GOT3 (cell line): ENCODE data around the gene TSSC4.

Experiments
- DNase-seq: peaks from one replicate; lab custom pipeline; 2025; ENCODE audit warnings: mixed read lengths; lab: John Stamatoyannopoulos, UW

Gene TSSC4

DNA sequence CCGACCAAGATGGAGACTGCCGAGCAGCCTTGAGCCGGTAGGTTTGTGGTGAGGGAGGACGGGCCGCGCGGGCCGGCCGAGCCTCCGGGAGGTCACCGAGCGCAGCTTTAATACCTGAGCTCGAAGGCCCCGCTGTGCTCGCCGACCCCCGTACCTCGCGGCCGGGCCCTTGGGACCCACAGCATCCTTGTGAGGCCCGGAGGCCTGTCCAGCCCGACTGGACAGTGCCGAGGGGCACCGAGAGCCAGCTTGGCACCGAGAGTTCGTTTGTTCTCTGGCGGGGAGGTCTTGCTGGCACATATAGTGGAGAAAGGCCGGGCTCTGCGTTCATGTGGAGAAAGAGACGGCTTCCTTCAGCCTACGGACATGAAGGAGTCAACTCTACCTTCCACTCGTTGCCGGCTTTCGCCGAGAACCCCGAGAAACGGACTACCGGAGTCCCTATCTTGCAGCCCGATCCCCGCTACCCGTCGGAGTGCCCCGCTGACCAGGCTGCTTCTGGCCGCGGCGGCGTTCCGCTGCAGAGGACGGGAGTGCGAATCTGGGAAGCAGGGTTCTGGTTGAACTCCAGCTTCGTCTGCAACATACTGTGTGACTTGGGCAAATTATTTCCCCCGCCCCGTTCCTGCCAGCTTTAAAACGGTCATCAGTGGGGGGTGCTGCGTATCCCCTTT, 349 bp downstream of the TSSC4 start:
- no peak for DNase-seq

DNA sequence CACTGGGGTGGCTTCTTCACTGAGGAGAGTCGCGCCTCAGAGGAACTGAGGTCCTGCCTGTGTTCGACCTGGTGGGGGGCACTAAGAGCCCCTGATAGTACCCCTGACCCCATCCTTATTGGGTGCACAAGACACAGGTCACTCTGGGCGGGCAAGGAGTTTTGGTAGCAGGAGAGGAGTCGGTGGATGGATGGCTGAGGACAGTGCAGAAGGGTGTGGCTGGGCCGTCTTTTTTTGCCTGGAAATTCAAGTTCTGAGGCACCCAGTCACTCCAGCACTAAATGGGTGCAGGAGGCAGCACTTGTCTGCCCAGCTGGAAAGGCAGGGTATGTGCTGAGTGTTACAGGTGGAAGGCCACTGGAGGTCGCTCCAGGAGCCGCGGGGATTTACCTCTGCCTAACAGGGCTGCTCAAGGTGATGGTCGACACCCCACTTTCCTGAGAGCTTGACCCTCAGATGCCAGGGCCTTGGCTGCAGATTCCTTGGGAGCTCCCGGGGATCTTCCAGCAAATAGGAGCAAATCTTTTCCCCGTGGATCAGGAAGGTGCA, 960 bp downstream of the TSSC4 start:
- DNase-seq, result no peak

DNA sequence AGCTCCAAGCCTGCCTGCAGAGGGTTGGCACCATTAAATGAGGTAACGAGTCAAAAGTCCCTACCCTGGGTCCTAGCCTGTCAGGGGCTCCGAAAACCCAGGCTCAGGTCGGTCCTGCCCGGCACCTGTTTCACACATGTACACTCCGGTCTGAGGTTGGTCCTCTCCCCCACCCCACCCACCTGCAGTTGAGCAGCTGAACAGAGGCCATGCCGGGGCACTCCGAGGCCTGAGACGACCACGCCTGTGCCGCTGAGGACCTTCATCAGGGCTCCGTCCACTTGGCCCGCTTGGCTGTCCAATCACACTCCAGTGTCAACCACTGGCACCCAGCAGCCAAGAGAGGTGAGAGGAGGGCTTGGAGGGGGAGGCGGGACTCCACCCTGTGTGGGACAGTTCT, 1.6 kb downstream of the TSSC4 start:
- no peak for DNase-seq

DNA sequence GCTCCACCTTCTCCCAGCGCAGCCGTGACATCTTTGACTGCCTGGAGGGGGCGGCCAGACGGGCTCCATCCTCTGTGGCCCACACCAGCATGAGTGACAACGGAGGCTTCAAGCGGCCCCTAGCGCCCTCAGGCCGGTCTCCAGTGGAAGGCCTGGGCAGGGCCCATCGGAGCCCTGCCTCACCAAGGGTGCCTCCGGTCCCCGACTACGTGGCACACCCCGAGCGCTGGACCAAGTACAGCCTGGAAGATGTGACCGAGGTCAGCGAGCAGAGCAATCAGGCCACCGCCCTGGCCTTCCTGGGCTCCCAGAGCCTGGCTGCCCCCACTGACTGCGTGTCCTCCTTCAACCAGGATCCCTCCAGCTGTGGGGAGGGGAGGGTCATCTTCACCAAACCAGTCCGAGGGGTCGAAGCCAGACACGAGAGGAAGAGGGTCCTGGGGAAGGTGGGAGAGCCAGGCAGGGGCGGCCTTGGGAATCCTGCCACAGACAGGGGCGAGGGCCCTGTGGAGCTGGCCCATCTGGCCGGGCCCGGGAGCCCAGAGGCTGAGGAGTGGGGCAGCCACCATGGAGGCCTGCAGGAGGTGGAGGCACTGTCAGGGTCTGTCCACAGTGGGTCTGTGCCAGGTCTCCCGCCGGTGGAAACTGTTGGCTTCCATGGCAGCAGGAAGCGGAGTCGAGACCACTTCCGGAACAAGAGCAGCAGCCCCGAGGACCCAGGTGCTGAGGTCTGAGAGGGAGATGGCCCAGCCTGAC, 2.5 kb downstream of the TSSC4 start:
- no peak for DNase-seq

DNA sequence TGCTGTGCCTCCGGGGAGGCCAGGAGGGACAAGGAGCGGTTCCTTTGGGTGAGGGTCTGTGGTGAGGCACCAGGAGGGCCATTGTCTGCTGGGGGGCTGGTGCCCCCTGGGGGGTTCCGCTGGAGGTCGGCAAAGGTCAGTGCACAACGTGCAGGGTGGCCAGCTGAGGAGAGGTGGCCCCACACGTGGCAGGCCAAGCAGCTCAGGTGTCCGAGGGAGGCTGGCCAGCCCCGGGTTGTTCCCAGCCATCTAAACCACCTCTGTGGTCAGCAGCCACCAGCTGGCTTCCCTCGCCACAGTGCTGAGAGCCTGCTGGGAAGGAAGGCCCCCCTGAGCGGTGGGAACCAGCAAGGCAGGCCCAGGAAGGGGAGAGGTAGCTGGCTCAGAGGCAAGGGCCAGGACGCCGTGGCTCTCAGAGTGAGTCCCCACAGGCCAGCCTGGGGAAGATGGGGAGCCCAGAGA, 4.2 kb downstream of the TSSC4 start:
- no peak for DNase-seq

DNA sequence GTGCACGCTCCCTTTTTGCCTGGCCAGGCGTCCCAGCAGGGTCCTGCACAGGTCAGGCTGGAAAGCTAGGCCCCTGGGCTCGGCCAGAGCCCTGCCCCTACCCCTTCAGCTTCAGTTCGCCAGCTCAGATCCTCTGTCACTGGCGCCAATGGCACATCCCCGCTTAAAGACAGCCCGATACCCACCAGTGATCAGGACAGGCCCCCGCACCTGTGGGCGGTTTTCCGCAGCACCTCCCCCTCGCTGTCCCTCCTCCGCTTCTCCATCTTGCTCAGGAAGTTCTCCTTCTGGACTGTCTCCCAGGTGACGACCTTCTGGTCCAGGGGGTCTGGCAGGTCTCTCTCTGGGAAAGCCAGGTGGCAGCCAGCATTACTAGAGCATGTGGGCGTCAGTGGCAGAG, 5.9 kb downstream of the TSSC4 start:
- DNase-seq, result no peak

DNA sequence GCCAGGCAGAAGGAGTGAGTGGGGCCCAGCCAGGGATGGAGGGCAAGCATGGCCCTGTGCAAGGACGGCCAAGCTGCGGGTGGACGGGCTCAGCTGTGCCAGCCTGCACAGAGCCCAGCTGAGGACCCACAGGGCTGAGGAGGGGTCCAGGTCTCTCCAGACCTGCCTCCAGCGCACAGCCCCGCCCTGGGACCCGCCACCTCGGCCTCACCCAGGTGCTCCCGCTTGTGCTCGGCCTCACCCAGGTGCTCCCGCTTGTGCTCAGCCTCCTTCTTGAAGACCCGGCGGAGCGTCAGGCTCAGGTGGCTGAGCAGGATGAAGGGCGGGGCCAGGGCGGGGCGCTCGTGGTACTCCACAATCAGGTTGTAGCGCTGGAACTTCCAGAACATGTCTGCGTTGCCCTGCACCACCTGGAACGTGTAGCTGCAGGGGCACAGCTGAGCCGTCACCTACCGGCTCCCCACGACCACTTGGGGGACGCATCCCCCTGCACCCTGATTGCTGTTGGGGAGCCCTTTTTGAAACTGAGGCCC, 6.4 kb downstream of the TSSC4 start:
- no peak for DNase-seq

DNA sequence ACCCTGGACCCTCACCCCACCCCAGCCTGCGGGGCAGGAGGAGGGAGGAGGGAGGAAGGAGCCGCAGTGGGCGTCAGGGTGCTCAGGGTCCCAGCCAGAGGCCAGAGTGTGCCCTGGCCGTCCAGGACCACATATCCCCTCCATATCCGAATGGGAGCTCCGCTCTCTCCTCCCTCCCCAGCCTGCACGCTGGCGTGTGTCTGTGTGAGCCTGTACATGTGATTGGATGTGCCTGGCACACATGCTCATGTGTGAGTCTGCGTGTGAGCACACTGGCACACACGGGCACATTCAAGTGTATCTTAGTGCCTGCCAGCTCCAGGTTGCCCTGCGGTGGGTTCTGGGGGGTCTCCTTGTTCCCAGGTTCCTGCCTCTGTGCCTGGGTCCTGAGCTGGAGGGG, 8.1 kb downstream of the TSSC4 start:
- DNase-seq, result no peak

DNA sequence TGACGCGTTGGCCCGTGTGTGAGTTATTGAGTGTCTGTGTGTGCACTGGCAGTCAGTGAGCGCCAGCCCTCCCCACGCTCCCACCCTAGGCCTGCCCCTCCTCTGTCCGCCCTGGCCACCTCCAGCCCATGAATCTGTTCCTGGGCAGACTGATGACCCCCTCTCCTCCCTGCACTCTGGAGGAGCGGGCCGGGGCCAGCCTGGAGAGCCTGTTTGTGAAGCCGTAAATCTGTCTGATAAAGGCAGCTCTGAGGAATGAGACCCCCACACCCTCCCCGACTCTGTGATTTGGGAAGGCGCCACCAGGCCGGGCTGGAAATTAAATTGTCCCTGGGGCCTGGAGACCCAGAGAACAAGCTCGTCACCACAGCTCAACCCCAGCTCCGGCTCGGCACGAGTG, 8.6 kb downstream of the TSSC4 start:
- no peak for DNase-seq

DNA sequence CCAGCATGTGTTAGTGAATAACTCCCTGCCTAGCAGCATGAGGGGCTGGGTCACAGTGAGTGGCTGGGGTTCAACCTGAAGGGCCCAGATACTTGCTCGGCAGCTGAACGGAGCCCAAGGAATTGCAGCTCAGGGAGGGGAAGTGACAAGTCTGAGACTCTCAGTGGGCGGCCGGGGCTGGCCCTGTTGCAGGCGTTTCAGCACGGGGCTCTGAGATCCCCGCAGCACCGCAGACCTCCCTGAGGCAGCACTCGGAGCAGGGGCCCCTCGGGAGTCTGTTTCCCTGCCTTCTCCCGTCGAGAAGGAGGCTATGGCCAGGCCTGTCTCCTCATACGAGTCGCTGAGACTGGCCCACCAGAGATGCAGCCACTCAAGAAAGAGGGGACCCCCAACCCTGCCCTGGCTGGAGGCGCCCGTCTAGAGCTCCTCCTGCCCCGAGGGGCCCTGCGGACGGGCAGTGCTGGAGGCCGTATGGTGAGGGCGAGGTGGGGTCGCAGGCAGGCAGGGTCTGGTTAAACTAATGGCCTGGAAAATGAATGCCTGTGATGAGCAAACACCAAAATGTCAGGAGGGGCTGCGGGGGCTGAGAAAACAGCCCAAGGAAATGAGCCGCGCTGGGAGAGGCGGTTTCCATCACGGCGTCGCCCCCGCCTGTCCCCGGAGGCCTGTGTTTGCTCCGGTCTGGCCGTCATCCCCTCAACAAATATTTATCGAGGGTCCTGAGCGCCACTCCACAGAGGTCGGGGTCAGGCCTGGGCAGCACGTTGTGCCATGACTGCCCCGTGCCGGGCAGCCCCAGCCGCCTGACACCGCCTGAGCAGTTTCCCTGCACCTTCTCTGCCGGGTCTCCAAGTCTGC, 9.3 kb downstream of the TSSC4 start:
- DNase-seq, result no peak

DNA sequence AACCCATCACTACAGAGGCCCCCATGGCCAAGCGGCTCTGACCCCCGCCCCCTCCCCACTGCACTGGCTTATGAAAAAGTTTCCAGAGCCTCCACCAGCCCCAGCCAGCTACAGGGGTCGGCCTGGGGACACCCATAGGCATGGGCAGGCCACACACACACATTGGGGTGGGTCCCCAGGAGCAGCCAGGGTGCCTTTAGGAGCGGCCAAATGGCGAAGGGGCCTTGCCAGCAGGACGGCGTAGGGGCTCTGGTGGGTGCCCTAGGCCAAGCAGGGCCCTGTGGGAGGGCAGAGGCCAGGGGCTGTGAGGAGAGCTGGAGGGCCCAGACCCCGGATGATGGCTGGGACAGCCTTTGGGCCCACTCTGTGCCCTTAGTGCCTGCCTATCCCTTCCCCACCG, 10.1 kb downstream of the TSSC4 start:
- DNase-seq, result no peak

DNA sequence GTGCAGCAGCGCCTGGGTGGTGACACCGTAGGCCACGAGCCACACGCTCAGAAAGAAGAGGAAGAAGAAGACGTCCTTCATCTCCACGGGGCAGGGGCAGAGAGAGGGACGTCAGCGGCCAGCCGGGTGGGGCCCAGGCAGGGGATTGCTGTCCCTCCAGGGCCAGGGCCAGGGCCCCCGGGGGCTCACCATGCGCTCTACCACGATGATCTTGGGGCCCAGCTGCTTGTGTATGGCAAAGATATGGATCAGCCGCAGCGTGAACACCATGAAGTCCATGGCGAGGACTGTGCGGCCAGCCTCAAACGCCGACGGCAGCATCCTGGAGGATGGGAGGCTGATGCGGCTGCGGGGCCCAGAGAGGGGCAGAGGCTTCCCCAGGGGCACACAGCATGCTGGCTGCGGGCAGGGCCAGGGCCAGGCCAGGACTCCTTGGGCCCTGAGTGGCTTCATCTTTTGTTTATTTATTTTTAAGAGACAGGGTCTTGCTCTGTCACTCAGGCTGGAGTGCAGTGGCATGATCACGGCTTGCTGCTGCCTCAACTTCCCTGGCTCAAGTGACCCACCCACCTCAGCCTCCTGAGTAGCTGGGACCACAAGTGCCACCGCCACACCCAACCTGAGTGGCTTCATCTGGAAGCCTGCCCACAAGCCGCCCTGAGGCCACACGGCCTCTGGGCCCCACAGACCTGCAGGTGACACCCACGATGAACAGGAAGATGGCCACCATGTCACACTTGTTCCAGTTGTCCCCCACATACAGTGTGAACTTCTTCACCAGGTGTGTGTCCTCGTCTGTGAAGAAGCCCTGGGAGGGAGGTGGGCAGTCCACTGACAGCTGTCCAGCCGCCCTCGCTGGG, 11.1 kb downstream of the TSSC4 start:
- no peak for DNase-seq

DNA sequence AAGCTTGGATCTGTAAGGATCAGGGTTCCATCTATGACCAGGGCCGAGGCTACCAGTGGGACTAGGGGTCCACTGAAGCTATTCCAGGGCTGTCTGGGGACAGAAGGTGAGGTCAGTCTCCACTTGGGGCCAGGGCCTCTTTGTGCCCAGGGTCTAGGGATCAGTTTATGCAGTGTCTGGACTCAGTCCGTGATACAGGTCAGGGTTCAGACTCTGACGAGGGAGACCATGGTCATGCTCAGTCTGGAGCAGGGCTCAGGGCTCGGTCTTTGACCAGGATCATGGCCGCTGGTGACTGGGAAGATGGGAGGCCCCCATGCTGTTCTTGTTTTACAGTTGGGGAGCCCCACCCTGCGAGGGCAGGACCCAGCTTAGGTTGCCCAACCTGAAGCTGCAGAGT, 11.8 kb downstream of the TSSC4 start:
- no peak for DNase-seq

DNA sequence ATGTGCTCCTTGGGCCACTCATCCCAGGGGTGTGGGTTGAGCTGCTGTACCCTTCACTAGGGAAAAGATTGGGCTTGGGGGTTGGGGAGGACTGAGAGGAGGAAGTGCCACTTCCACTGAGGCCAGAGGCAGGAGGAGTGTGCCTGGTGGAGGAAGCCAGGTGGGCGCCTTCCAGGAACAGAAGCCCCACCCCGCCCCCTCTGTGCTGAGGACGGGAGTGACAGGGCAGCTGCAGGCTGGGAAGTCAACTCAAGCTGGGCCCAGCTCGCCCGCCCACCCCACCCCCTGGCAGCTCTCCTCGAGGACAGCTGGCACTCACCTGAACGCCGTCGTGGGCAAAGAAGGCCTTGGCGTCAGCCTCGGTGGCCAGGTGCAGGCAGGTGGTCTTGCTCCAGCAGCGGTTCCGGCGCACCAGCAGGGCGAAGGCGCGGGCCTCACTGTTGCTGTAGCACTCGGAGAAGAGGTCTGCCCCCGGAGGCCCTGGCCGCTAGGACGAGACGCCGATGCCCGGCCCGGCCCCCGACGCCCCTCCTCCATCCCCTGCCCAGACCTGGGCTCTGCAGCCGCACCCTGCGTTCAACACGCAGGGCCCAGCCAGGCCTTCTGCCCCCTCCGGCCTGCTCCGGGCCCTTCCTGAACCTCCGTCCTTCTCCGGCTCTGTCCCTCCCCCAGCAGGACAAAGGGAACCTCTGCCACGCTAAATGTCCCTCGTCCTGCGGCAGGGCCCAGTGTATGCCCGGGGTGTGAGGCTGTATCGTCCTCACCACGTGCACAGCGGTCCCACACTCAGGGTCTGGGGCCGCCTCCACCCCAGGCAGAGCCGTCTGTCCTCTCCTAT, 13.4 kb downstream of the TSSC4 start:
- no peak for DNase-seq

DNA sequence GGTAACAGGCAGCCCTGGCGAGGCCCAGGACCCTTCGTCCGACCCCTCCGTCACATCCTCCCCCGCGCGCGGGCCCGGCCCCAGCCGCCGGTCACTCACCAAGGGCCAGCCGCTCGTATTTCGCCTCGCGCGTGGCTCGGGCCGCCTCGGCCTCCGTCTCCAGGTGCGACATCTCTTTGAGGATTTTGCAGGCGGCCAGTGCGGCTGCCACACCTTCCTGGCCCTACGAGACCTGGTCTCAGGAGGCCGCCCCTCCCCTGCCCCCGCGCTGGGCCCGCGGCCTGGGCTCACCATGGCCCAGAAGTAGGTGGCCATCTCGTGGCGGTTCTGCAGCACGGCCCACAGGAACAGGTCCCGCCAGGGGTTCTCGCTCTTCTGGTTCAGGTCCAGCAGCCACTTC, 14.1 kb downstream of the TSSC4 start:
- no peak for DNase-seq

DNA sequence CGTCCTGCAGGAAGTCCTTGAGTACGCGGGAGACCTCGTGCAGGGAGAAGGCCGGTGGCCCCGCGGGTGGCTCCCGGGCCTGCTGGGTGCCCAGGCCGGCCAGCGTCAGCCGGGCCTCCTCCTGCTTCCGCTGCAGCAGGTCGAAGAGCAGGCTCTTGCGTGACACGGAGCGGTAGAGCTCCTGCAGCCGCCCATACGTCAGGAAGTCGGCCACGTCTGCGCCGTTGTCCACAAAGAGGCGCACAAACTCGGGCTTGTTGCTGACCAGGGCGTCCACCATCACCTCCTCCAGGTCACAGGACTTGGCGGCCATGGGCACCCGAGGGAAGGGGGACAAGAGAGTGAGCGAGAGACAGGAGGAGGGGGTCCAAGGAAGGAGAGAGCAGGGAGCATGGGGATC, 14.6 kb downstream of the TSSC4 start:
- no peak for DNase-seq

DNA sequence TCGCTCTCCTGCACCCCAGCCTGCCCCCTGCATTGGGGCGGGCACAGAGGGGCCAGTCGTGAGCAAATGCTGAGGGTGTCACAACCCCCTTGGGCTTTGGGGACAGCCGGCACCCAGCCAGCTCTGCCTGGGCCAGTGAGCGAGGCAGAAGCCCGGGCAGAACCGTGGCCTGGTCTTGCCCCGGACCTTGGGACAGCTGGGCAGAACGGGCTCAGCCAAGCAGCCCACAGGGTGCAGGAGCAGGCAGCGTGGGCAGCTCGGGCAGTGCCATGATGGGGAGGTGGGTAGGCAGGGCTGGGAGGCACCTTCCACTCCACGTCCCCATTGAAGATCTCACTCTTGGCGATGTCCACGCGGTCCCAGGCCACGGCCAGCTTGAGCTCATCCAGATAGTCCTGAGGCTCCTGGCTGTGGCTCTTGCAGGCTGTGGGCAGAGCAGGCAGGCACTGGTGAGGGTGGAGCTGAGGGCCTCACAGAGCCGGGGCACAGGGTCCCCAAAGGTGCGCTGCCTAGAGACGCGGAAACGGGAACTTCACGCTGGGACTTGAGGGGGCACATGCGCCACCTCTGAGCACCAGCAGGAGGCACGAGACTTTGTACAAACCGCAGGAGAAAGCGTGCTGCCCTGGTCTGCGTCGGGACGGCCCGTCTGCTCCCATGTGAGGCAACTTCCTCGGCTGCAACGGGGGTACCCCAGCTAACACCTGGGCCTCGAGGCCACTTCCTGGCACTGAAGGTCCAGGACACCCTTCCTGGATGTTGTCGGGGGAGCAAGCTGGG, 15.2 kb downstream of the TSSC4 start:
- no peak for DNase-seq

DNA sequence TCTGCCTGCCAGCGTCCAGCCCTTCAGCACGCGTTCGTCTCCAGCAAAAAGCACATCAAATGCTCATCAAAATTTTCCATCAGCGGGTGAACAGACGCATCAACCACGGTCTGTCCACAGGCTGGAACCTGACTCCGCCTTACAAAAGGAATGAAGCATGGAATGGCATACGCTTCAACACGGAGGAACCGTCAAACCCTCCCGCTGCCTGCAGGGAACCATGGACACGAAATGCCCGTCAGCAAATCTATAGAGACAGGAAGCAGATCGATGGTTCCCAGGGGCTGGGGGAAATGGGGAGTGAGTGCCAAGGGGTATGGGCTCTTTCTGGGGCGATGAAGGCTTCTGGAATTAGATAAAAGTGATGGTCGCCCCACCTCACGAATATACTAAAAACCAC, 16.2 kb downstream of the TSSC4 start:
- no peak for DNase-seq

DNA sequence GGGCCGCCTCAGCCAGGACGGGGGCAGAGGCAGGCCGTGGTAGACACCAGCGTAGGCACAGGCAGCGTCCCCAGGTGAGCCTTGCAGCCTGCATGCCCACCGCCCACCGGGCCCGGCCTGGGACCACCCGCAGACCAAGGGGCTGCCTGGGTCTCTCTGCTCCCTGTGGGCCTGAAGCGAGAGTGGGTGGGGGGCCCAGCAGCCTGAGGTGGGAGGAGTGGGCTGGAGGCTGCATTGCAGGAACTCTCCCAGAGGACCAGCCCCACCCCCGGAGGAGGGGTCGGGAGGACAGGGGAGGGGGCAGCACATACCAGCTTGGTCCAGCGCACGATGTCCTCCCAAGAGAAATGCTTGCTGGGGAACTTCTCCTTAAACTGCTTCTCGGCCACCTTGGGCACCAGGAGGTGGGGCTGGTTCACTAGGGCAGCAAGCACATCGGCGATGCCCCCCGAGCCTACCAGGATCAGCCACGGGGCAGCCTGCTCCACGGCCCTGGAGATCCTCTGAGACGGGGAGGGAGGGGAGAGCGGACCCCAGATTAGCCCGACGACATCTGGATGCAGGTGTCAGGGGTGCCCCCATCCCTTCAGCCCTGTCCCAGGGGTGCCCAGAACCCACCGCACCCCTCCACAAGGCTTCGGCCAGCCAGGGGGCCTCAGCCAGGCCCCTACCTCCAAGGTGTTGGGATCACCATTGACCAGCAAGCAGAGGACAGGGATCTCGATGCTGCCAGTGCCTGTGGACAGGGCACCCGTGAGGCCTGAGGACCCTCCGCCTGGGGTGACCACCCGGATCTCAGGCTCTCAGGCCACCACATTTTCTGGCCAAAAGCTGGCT, 17.5 kb downstream of the TSSC4 start:
- no peak for DNase-seq
